NCI-H2171 (cell line): ENCODE data around the gene SPEG.

Source experiments
- DNase-seq: peaks from one replicate; lab custom pipeline; 2025; lab: John Stamatoyannopoulos, UW

The SPEG gene

GRCh38 chr2:219462349-219462748 lies 27.7 kb downstream of the SPEG start:
- DNase-seq, result no peak

DNA sequence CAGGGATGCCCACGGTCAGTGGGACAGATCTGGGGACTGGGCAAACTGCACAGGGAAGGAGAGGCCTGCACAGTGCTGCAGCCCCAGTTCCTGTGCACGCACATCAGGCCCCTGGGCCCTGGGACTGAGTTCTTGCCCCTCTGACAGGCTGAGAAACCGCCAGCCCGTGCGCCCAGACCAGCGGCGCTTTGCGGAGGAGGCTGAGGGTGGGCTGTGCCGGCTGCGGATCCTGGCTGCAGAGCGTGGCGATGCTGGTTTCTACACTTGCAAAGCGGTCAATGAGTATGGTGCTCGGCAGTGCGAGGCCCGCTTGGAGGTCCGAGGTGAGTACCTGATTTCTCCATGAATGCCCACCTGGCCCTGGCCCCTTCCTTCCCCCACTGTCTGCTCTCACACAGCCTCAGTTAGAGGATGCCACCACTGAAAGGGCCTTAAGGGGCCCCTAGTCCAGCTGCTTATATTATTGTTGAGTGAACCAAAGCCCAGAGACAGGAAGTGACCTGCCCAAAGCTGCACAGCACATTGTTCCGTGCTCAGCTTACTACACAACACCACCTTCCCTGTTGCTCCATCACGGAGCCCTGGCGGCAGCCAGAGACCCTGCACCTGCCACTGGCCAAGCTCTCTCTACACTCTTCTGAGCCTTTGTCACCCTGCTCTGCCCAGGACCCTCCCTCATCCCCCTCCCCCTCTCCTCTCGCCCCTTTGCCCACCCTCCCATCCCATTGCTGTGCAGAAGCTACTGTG lies 29.8 kb downstream of the SPEG start:
- no peak for DNase-seq

DNA sequence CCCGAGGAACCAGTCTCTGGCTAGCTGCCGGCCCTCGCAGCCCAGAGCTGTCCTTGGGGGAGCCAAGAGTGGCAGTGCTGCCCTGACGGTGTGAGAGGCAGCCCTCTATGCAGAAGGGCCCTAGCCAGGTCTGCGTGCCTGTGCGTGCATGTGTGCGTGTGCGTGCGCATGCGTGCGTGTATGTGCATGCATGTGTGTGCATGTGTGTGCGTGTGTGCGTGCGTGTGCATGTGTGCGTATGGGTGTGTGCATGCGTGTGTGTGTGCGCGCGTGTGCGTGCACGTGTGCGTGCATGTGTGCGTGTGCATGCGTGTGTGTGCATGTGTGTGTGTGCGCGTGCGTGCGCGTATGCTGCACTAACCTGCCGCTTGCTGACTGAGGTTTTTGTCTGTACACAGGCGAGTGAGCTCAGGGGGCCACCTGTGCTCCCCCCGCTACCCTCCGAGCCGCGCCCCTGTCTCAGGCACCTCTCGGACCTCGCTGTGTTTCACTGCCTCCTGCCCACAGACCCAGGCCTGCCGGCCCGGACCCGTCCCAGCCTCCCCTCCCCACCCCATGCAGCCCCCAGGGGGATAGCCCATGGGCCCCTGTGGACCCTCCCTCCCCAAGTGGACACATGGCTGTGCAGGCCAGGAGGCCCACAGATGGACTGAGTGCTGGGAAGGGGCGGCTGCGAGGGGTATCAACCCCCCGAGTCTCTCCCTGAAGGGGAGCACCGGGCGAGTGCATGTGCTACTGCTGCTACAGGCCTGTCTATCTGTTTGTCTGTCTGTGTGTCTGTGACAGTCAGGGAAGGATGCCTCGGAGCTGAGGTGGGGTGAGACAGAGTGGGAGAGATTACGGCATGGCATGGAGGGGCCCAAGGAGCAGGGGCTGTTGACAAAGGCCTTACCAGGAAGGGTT lies 31.3 kb downstream of the SPEG start:
- no peak for DNase-seq

- DNase-seq, result no peak
Observed at GRCh38 chr2:219466816-219467735, 32.4 kb downstream of the SPEG start.

DNA sequence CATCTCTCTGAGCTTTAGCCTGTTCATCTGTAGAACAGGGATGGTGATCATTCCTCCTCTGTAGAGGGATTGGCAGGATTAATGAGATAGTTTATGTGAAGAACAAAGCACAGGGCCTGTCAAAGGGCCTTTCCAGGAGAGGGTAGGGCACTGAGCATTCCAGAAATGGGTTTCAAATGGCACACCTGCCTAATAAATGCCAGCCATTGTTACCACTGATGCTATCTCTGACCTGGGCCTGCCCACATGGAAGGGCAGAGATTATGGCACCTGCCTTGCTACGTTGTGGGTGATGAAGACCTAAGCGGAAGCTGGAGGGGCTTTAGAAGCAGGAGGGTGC lies 33.1 kb downstream of the SPEG start:
- no peak for DNase-seq

- DNase-seq, result no peak
Observed at GRCh38 chr2:219468410-219469185, 34.0 kb downstream of the SPEG start.

- DNase-seq, result no peak
Observed at GRCh38 chr2:219469186-219469724, 34.6 kb downstream of the SPEG start.

DNA sequence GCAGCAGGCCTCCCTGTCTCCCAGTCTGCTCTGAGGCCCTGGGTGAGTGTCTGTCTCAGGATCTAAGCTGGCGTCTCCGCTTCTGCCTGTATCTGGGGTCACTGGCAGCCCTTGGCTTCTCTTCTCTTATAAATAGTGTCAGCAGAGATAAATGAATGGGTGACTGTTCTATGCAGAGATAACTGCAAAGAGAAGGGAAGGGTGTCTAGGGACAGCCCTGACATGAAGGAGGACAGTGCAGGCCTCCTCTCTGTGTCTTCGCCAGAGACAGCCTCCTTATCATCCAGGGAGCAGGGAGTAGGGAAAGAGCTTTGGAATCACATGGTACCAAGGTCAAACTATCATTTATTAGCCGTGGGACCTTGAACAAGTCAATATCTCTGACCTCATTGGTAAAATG lies 35.8 kb downstream of the SPEG start:
- DNase-seq, result no peak

DNA sequence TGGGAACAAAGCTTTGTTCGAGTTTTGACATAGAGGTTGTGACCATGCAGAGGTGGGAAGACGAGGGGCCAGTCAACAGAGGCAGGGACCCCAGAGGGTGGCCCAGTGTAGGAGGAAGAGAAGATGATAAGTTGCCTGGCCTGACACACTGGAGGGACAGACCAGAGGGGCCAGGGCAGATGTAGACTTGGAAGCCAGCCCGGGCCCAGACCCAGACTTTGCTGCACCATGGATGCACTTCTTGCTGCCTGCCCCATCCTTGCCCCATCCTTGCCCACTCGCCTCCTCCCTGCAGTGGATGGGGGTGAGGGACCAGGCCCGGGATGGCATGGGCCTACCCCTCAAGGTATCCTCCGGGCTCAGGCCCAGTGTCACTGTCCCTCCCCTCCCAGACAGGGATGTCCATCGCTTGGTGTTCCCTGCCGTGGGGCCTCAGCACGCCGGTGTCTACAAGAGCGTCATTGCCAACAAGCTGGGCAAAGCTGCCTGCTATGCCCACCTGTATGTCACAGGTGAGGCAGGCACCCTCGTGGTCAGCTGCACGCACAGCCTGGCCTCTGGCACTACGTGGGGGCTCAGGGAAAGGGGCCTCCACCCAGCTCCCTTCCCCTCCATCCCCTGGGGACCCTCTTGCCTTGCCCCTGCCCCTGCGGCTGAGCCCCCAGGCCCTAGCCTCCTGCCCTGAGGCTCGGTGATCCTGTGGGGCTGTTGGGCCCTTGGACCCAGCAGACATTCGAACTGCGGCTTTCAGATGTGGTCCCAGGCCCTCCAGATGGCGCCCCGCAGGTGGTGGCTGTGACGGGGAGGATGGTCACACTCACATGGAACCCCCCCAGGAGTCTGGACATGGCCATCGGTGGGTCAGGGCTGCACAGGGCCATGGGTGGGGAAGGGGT lies 37.1 kb downstream of the SPEG start:
- DNase-seq, result no peak

GRCh38 chr2:219472629-219473187 lies 38.1 kb downstream of the SPEG start:
- no peak for DNase-seq

GRCh38 chr2:219473511-219473910 lies 38.9 kb downstream of the SPEG start:
- no peak for DNase-seq

GRCh38 chr2:219474285-219475060 lies 39.8 kb downstream of the SPEG start:
- no peak for DNase-seq

GRCh38 chr2:219475278-219475677 lies 40.6 kb downstream of the SPEG start:
- no peak for DNase-seq

GRCh38 chr2:219475697-219476651 lies 41.3 kb downstream of the SPEG start:
- DNase-seq, result no peak

GRCh38 chr2:219476652-219477151 lies 42.1 kb downstream of the SPEG start:
- no peak for DNase-seq

DNA sequence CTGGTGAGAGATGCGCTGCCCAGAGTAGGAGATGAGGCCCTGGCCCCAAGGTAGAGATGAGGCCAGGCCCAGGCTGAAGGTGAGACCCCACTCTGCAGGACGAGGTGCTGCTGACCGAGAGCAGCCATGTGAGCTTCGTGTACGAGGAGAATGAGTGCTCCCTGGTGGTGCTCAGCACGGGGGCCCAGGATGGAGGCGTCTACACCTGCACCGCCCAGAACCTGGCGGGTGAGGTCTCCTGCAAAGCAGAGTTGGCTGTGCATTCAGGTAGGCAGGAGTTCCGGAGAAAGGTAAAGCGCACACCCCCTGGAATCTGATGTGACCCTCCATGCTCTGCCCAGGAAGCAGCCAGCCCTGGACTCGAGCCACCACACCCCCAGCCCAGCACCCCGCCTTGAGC lies 42.5 kb downstream of the SPEG start:
- no peak for DNase-seq

- DNase-seq, result no peak
Observed at GRCh38 chr2:219477815-219478214, 43.2 kb downstream of the SPEG start.

DNA sequence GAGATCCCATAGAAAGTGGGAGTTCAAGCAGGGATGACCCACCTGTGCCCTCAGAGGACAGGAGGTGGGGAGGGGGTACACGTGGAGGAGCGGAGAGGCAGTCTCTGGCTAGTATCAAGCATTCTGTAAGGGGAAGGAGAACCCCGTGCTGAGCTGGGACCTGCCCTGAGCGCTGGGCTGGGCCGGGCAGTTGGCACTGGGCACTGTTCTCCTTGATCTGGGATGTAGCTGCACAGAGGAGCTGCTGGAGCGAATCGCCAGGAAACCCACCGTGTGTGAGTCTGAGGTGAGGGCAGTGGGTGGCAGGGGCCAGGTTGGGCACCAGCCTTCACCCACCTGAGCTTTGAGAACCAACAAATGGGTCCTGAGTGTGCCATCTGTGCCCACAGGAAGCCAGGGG lies 44.3 kb downstream of the SPEG start:
- no peak for DNase-seq
